ENCODE data around the gene NXNL1. TPM values are rescaled to one million over a fixed set of nuclear protein-coding genes. Genes with fewer than 3 reads are reported as not detected.

The NXNL1 gene
- total RNA-seq, 2 experiments from 2014 or later = not detected

DNA sequence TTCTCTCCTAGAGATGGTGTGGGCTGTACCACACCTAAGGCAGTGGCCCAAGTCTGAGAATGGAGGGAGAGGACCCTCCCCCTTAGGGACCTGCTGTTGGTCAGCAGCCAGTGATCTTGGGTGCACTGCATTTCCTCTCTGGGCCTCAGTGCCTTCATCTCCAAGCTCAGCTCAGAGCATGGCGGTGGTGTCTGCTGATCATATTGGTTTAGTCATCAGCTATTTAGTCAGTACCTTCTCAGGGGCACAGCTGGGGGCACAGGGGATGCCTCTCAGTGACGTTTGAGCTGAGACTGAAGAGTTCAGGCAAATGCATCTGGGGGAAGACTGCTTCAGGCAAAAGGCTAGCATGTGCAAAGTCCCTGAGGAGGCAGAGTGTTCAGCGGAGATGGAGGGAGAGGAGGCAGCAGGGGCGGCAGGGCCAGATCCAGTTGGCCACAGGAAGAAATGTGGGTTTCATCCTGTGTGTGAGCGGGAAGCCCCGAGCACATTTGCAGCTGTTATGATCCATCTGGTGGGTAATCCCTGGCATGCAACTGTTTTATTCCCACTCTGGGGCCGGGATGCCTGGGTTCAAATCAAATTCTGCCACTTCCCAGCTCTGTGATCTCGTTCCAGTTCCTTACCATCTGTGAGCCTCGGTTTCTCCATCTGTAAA, 35.0 kb upstream of the NXNL1 start:
- H3K4me3 Mint-ChIP-seq = no peak overlapping the region
- no peaks in the 10 kb centered on the region for H3K9me3 Mint-ChIP-seq
- H3K36me3 Mint-ChIP-seq = peaks cover 1% of the 10 kb centered on the region
- POLR2A ChIA-PET = interaction anchor here (0.6 to 2.3 kb wide), 5 partner anchors 15 to 90 kb away, joined by 3 to 12 read pairs (median 4); partner anchors contain the start of genes BST2, PGLS and SLC27A1
- no peaks in the 10 kb centered on the region for H3K27me3 Mint-ChIP-seq
- no peak for DNase-seq
- peaks cover 35% of the 10 kb centered on the region for H3K4me1 Mint-ChIP-seq
- H3K27ac Mint-ChIP-seq = peak overlapping the region; percentile 60
- no peak for ATAC-seq (ENCODE audit: low read depth)

DNA sequence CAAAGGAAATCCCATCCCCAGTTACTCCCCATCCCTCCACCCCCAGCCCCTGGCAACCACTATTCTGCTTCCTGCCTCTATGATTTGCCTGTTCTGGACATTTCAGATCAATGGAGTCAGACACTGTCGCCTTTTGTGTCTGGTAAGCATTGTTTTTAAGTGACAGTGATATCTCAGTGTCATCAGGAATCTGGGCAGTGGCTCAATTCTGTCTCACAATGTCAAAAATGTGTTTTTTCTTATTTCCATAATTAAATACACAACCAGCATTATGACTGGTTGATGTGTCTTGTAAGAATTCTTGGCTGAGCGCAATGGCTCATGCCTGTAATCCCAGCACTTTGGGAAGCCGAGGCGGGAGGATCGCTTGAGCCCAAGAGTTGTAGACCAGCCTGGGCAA, 30.6 kb upstream of the NXNL1 start:
- Mint-ChIP-seq H3K36me3 (peaks cover 6% of the 10 kb centered on the region), H3K4me3 (no peak overlapping the region), H3K9me3 (no peaks in the 10 kb centered on the region), H3K27ac (peak overlapping the region; percentile 82), H3K27me3 (no peaks in the 10 kb centered on the region), H3K4me1 (peaks cover 47% of the 10 kb centered on the region)
- no peak for ATAC-seq (ENCODE audit: low read depth)
- DNase-seq = no peak
- POLR2A ChIA-PET = no interaction called here

DNA sequence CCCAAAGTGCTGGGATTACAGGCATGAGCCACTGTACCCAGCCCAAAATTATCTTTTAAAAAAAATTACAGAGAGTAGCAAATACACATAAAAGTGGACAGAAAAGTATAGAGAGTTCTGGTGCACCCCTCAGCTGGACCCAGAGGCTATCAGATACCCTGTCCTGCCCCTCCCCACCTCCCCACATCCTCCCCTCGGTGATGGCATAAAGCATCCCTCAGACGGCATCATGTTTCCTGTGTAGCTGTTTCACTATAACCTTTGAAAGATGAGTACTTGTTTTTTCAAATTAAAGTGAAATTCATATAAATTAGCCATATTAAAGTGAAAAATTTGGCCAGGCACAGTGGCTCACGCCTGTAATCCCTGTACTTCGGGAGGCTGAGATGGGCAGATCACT, 29.7 kb upstream of the NXNL1 start:
- Mint-ChIP-seq H3K36me3 (peaks cover 6% of the 10 kb centered on the region), H3K27ac (peak overlapping the region; percentile 82), H3K27me3 (no peaks in the 10 kb centered on the region), H3K9me3 (no peaks in the 10 kb centered on the region), H3K4me3 (peak overlapping the region; percentile 59), H3K4me1 (peaks cover 40% of the 10 kb centered on the region)
- POLR2A ChIA-PET = interaction anchor here (0.9 to 1.7 kb wide), 3 partner anchors 9 to 85 kb away, joined by 3 to 4 read pairs (median 3); partner anchors contain the start of gene BST2
- DNase-seq (no peak), ATAC-seq (ENCODE audit: low read depth) (peak; percentile 64)

DNA sequence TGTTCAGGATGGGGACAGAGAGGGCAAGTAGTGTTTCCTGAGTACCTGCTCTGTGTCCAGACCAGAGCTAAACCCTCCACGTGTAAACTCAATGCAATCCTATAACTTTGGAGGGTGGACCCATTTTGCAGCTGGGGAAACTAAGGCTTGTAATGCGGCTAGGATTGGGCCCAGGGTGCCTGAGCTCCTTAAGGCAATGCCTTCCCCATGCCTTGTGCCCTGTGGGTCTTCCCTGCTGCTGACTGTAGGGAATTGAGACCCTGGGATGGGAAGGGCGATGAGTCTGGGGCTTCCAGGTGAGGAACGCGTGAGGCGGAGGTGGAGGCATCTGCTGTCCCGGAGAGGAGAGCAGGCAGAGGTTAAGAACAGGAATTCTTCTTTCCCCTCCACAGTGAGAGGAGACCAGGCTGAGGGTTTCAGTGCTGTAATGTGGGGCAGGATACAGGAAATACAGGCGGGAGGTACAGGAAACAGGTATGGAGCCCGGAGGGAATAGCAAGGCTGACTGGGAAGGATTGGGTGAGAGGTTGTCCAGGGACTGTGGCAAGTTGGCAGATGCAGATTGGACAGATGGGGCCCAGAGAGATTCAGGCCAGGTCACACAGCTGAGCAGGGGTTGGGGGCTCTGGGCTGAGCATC, 28.8 kb upstream of the NXNL1 start:
- Mint-ChIP-seq H3K9me3 (no peaks in the 10 kb centered on the region), H3K27ac (peak overlapping the region; percentile 81), H3K36me3 (peaks cover 6% of the 10 kb centered on the region), H3K4me3 (peak overlapping the region; percentile 36), H3K4me1 (peaks cover 40% of the 10 kb centered on the region), H3K27me3 (no peaks in the 10 kb centered on the region)
- POLR2A ChIA-PET = interaction anchor here (0.5 to 1.7 kb wide), 2 partner anchors 11 to 60 kb away, joined by 3 to 4 read pairs; no protein-coding TSS in a partner anchor
- ATAC-seq (ENCODE audit: low read depth) = no peak
- no peak for DNase-seq

DNA sequence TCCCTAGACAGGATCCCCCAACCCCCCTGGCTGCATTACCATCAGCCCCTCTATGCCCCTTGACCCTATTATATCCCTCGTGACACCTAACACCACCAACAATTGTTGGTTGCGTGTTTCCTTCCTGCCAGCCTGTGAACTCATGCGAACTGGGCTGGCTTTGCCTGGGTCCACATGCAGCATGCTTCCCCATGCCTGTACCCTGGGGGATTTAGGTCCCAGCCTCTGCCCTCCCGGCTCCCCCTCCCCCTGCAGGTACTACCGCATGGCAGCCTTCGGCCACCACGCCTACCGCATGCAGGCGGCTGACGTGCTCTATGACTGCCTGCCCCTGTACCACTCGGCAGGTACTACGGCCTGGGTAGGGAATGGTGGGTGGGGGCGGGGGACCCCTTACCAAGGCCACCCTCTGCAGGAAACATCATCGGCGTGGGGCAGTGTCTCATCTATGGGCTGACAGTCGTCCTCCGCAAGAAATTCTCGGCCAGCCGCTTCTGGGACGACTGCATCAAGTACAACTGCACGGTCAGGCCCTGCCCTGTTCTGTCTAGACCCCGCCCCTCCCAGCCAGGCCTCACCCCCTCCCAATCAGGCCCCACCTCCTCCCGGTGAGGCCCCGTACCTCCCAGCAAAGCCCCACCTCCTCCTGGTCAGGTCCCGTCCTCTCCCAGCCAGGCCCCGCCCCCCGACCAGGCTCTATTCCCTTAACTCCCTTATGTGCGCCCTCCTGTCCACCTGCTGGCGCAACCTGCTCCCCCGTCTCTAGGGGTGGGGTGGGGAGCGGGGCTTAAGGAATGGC, 28.1 kb upstream of the NXNL1 start:
- H3K27ac Mint-ChIP-seq = peak overlapping the region; percentile 81
- peak overlapping the region; percentile 64 for H3K4me3 Mint-ChIP-seq
- DNase-seq = peak; percentile 72
- no peaks in the 10 kb centered on the region for H3K27me3 Mint-ChIP-seq
- peak; percentile 85 for ATAC-seq (ENCODE audit: low read depth)
- POLR2A ChIA-PET = interaction anchor here (0.5 to 1.7 kb wide), 3 partner anchors 12 to 69 kb away, joined by 3 to 4 read pairs (median 3); partner anchors contain the start of gene MVB12A
- H3K4me1 Mint-ChIP-seq = peaks cover 40% of the 10 kb centered on the region
- no peaks in the 10 kb centered on the region for H3K9me3 Mint-ChIP-seq
- peaks cover 6% of the 10 kb centered on the region for H3K36me3 Mint-ChIP-seq

DNA sequence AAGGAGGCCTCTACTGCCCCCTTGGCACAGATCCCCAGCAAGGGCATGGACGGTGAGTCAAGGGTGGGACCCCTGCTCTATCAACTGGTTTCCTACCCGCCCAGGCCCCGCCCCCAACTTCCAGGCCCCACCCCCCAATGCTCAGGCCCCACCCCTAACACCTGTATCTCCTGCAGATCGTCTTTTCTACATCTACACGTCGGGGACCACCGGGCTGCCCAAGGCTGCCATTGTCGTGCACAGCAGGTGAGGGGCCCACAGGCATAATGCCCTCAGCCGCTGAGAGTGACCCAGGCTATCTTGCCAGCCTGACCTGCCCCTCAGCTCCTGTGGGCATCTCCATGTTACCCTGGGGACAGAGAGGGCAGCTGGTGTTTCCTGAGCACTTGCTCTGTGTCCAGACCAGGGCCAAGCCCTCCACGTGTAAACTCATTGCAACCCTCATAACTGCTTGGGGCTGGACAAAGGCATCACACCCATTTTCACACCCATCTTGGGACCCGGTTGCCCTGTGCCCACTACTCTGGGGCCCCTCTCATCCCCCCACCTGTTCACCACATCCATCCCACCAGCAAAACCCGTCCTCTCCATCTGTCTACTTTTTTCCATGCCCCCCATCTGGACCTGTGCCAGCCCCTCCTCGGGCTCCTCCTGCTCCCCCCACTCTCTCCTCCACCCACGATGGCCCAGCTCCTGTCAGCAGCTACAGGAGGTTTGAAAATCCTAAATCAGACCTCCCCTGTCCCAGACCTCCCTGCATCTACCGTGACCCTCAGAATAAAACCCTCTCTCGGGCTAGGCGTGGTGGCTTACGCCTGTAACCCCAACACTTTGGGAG, 26.8 kb upstream of the NXNL1 start:
- POLR2A ChIA-PET = interaction anchor here (1.5 kb wide), 1 partner anchor 68 kb away, joined by 3 read pairs; the partner anchor contains the start of gene MVB12A
- no peaks in the 10 kb centered on the region for H3K27me3 Mint-ChIP-seq
- H3K4me3 Mint-ChIP-seq = peak overlapping the region; percentile 64
- peaks cover 6% of the 10 kb centered on the region for H3K36me3 Mint-ChIP-seq
- DNase-seq (no peak), ATAC-seq (ENCODE audit: low read depth) (no peak)
- H3K27ac Mint-ChIP-seq = no peak overlapping the region
- H3K9me3 Mint-ChIP-seq = no peaks in the 10 kb centered on the region
- H3K4me1 Mint-ChIP-seq = peaks cover 40% of the 10 kb centered on the region

DNA sequence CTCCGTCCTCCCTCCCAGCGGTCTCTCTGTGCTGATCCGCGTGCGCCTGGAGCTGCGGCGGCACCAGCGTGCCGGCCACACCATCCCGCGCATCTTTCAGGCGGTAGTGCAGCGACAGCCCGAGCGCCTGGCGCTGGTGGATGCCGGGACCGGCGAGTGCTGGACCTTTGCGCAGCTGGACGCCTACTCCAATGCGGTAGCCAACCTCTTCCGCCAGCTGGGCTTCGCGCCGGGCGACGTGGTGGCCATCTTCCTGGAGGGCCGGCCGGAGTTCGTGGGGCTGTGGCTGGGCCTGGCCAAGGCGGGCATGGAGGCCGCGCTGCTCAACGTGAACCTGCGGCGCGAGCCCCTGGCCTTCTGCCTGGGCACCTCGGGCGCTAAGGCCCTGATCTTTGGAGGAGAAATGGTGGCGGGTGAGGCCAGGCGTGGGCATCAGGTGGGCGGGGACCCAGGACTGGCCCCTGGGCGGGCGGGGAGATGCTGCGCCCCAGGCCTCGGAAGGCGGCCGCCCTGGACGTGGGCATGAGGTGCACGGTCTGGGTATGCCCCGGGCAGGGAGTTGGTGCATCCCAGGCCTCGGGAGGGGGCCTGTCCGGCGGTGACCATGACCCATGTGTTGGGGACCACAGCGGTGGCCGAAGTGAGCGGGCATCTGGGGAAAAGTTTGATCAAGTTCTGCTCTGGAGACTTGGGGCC, 26.0 kb upstream of the NXNL1 start:
- no peak for ATAC-seq (ENCODE audit: low read depth)
- no peaks in the 10 kb centered on the region for H3K9me3 Mint-ChIP-seq
- no peak overlapping the region for H3K4me3 Mint-ChIP-seq
- DNase-seq = no peak
- peaks cover 6% of the 10 kb centered on the region for H3K36me3 Mint-ChIP-seq
- POLR2A ChIA-PET = interaction anchor here (0.6 kb wide), 1 partner anchor 663 kb away, joined by 3 read pairs; no protein-coding TSS in a partner anchor
- H3K27ac Mint-ChIP-seq = no peak overlapping the region
- peaks cover 39% of the 10 kb centered on the region for H3K4me1 Mint-ChIP-seq
- no peaks in the 10 kb centered on the region for H3K27me3 Mint-ChIP-seq

DNA sequence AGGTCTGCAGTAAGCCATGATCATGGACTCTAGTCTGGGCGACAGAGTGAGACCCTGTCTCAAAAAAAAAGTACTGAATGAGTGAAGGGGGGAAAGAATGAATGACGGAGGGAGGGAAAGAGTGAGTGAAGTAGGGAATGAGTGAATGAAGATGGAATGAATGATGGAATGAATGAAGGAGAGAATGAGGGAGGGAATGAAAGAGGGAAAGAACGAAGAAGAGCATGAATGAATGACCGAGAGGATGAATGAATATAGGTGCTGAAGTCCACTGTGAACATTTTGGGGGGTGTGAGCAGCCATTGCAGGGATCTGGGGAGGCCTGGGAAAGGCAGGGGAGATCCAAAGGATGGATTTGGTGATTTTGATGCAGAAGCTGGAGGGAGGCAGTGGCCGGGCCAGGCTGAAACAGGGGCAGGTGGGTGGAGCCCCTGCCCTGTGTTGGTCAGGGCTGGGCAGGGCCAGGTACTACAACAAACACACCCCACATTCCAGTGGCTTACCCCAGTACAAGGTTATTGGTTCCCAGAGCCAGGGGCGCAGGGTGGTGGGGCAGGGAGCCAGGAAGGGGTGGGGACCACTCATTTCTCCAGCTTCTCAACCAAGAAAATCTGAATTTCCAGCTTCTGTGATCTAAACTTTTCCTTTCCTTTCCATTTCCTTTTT, 23.9 kb upstream of the NXNL1 start:
- H3K27me3 Mint-ChIP-seq = no peaks in the 10 kb centered on the region
- POLR2A ChIA-PET = interaction anchor here (0.6 kb wide), 1 partner anchor 1406 kb away, joined by 4 read pairs; no protein-coding TSS in a partner anchor
- H3K4me3 Mint-ChIP-seq = no peak overlapping the region
- H3K4me1 Mint-ChIP-seq = peaks cover 22% of the 10 kb centered on the region
- no peak overlapping the region for H3K27ac Mint-ChIP-seq
- H3K36me3 Mint-ChIP-seq = peaks cover 5% of the 10 kb centered on the region
- ATAC-seq (ENCODE audit: low read depth) (no peak), DNase-seq (no peak)
- H3K9me3 Mint-ChIP-seq = no peaks in the 10 kb centered on the region

DNA sequence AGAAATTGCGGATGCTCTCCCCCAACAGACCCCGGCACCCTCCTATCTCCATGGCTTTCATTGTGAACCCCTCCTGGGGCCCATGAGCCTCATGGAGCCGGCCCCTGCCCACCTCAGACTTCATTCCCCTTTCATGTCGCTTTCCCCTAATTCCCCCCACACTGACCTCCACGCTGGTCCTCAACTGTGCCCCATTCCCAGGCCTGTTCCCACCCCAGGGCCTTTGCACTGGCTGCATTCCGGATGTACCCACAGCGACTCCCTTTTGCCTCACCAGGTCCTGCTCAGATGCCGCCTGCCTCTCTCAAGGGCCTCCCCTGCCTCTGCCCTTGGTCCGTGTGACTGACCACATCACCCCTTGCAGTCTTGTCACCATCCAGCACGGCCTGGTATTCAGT, 22.9 kb upstream of the NXNL1 start:
- H3K36me3 Mint-ChIP-seq = peaks cover 2% of the 10 kb centered on the region
- H3K9me3 Mint-ChIP-seq = no peaks in the 10 kb centered on the region
- POLR2A ChIA-PET = no interaction called here
- H3K4me3 Mint-ChIP-seq = no peak overlapping the region
- ATAC-seq (ENCODE audit: low read depth) (no peak), DNase-seq (no peak)
- H3K27me3 Mint-ChIP-seq = no peaks in the 10 kb centered on the region
- H3K4me1 Mint-ChIP-seq = peaks cover 12% of the 10 kb centered on the region
- no peak overlapping the region for H3K27ac Mint-ChIP-seq

DNA sequence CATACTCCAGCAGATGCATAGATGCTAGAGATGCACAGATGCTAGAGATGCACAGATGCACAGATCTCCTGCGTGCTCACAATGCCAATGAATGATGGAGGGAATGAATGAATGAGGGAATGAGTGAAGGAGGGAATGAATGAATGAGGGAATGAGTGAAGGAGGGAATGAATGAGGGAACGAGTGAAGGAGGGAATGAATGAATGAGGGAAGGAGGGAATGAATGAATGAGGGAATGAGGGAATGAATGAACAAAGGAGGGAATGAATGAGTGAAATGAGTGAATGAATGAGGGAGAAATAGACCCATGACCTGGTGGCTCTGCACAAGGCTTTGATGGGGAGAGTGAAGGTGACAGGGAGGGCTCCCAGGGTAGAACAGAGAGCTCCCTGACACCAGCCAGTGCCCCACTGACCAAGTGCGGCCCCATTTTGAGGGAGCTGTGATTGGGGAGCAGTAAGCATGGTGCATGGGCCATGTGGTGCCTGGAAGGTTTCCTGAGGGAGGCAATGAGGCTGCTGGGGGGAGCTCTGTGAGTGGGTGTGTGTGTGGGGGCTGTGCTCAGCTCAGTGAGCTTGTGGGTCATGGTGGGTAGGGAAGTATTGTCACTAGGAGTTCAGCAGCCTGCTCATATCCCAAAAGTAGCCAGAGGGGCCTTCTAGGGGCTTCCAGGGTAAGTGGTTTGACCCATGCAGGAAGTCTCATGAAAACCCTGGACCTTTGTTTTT, 22.3 kb upstream of the NXNL1 start:
- DNase-seq = no peak
- ATAC-seq (ENCODE audit: low read depth) = no peak
- POLR2A ChIA-PET = no interaction called here
- Mint-ChIP-seq H3K9me3 (no peaks in the 10 kb centered on the region), H3K36me3 (no peaks in the 10 kb centered on the region), H3K4me3 (no peak overlapping the region), H3K4me1 (peaks cover 6% of the 10 kb centered on the region), H3K27ac (no peak overlapping the region), H3K27me3 (no peaks in the 10 kb centered on the region)

DNA sequence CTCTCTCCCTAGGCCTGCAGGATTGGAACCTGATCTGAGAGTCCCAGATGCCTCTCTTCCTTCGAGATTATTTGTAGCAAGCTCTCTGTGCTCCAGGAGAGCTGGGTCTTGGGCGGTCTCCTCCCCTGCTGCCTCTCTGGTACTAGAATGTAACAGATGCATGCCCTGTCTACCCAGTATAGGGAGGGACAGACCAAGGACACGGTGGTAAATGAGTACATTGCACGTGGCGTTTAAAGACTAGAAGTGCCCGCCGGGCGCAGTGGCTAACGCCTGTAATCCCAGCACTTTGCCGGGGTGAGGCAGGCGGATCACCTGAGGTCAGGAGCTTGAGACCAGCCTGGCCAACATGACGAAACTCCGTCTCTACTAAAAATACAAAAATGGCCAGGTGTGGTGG, 21.3 kb upstream of the NXNL1 start:
- H3K27ac Mint-ChIP-seq = no peak overlapping the region
- H3K36me3 Mint-ChIP-seq = no peaks in the 10 kb centered on the region
- H3K27me3 Mint-ChIP-seq = no peaks in the 10 kb centered on the region
- DNase-seq = no peak
- POLR2A ChIA-PET = no interaction called here
- H3K4me3 Mint-ChIP-seq = no peak overlapping the region
- H3K4me1 Mint-ChIP-seq = no peaks in the 10 kb centered on the region
- no peak for ATAC-seq (ENCODE audit: low read depth)
- no peaks in the 10 kb centered on the region for H3K9me3 Mint-ChIP-seq

Measured in activated naive CD8-positive, alpha-beta T cell treated with anti-CD3 and anti-CD28 coated beads, Interleukin-2, amount 10 ng/mL, durations not matched to agents 7 days and 5 days (primary cell).